ENCODE data around the gene FOXL3.
A peak's percentile ranks its signal among the peaks of the same experiment; 100 is the strongest.

The FOXL3 gene

DNA sequence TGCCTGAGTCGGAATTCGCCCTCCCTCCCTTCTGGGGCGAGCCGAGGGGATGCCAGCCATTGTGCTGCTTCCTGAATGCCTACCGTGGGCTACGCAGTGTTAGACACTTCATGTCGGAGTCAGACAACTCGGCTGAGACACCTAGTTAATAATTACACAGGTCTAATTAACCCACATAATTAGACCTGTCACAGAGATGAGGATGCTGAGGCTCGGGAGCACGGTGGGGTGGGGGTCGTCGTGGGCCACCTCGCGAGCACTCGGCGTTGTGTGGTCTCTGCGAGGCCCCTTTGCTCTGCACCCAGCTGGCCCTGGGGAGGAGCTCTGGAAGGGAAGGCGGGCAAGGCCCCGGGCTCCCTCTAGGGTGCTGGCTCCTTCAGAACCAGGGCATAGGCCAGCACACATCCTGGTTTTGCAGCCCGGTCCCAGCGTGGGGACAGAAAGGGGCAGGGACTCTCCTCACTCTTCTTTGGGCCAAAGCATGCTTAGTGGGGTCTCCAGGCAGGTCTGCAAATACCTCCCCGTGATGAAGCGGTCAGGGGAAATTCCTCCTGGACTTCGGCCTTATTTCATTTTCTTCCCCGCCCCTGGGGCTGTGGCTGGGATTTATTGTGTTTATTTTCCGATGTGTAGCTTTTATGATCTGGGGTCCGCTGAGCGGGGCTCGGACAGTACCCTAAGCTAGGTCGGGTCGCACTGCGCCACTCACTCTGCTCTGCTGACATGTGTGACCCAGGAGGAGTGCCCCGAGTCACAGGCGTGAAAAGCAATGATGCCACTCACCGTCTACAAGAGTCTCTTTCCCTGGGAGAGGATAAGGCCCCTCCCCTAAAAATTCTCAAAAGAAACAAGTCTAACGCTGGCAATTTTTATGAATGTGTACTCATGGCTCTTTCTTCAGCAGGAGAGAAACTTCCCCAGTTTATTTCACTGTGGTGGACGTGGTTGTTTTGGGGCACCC is 4.9 kb upstream of the FOXL3 start:
- H3K27me3 ChIP-seq: peaks cover 0 to 51% of the 10 kb centered on the region in 2 donors

DNA sequence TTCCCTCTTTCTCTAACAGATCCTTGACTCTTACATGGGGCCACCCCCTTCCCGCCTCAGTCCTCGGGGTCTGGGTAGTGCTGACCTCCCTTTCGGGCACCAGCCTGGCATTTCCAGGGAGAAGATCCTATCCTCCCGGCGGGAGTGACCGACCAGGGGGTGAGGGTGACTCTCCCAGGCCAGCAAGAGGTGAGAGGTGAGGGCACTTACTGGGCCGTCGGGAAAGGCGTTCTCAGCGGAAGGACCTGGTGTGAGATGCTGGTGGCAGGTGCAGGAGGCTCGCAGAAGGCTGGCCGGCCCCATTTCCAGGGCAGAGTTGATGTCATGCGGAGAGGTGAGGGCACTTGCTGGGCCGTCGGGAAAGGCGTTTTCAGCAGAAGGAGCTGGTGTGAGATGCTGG is 4.2 kb upstream of the FOXL3 start:
- Histone ChIP-seq H3K27me3 (peaks cover 0 to 52% of the 10 kb centered on the region in 2 donors), H3K36me3 (no peaks in the 10 kb centered on the region), H3K4me3 (no peak overlapping the region), H3K27ac (no peak overlapping the region), H3K4me1 (peaks cover 0 to 16% (median 8%) of the 10 kb centered on the region in 4 donors), H3K9me3 (no peaks in the 10 kb centered on the region)
- intact Hi-C loops (cut with DNase I; ENCODE audit: low total_unique reads): no loop called here
- TF ChIP-seq, protein P1, sequence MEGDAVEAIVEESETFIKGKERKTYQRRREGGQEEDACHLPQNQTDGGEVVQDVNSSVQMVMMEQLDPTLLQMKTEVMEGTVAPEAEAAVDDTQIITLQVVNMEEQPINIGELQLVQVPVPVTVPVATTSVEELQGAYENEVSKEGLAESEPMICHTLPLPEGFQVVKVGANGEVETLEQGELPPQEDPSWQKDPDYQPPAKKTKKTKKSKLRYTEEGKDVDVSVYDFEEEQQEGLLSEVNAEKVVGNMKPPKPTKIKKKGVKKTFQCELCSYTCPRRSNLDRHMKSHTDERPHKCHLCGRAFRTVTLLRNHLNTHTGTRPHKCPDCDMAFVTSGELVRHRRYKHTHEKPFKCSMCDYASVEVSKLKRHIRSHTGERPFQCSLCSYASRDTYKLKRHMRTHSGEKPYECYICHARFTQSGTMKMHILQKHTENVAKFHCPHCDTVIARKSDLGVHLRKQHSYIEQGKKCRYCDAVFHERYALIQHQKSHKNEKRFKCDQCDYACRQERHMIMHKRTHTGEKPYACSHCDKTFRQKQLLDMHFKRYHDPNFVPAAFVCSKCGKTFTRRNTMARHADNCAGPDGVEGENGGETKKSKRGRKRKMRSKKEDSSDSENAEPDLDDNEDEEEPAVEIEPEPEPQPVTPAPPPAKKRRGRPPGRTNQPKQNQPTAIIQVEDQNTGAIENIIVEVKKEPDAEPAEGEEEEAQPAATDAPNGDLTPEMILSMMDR (IDR thresholded peaks at IDR 0.05): no peak
- peak in 1 of 2 donors; percentile 44 for DNase-seq

More for the DNA sequence above, 4.9 kb upstream of the FOXL3 start:
- Histone ChIP-seq H3K9me3 (no peaks in the 10 kb centered on the region), H3K36me3 (no peaks in the 10 kb centered on the region), H3K4me1 (peaks cover 0 to 9% (median 3%) of the 10 kb centered on the region in 4 donors), H3K27ac (no peak overlapping the region), H3K4me3 (no peak overlapping the region)
- peak in 1 of 2 donors; percentile 55 for DNase-seq
- intact Hi-C loops (cut with DNase I; ENCODE audit: low total_unique reads): no loop called here
- TF ChIP-seq, protein P1 (IDR thresholded peaks at IDR 0.05): no peak

DNA sequence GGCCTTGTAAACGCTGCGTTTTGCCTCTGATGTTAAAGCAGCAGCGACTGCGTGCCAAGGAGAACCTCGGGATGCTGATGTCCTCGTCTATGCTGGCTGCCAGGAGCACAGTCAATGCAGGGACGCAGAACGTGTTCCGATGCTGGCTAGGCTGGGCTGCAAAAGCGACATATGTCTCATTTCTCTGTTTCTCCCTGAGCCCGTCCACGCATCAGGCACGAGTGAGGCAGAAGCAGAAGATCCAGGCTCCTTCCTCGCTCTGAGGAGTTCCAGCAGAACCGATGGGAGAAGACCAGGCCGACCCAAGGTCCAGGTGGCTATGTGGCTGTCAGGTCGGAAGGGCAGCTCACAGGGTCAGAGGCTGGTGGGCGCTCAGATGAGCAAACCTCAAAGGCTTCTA is 3.7 kb upstream of the FOXL3 start:
- Histone ChIP-seq H3K27ac (no peak overlapping the region), H3K9me3 (no peaks in the 10 kb centered on the region), H3K27me3 (peaks cover 0 to 58% of the 10 kb centered on the region in 2 donors), H3K4me1 (peaks cover 0 to 19% (median 9%) of the 10 kb centered on the region in 4 donors), H3K36me3 (no peaks in the 10 kb centered on the region), H3K4me3 (no peak overlapping the region)
- intact Hi-C loops (cut with DNase I; ENCODE audit: low total_unique reads): no loop called here
- peak in 1 of 2 donors; percentile 27 for DNase-seq
- TF ChIP-seq, protein P1 (IDR thresholded peaks at IDR 0.05): no peak

DNA sequence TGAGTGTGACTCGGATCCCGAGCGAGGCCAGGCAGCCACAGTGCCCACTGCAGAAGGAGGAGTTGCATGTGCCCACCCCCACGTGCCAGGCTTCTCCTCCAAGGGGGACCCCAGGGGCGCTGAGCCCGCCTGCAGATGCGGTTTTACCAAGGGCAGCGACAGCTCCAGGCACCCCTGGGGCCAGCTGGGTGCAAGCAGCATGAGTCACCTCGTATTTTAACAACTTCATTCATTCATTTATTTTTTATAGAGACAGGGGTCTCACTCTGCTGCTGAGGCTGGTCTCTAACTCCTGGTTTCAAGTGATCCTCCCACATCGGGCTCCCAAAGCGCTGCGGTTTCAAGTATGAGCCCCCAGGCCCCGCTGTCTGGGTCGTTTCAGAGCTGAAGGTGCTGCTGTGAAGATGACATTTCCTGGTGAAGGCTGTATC is 1.3 kb upstream of the FOXL3 start:
- H3K4me1 ChIP-seq: peaks cover 0 to 21% (median 9%) of the 10 kb centered on the region in 4 donors
- H3K27me3 ChIP-seq: peaks cover 0 to 79% of the 10 kb centered on the region in 2 donors
- H3K9me3 ChIP-seq: no peaks in the 10 kb centered on the region
- H3K4me3 ChIP-seq: no peak overlapping the region
- intact Hi-C loops (cut with DNase I; ENCODE audit: low total_unique reads): no loop called here
- TF ChIP-seq, protein P1 (IDR thresholded peaks at IDR 0.05): no peak
- no peaks in the 10 kb centered on the region for H3K36me3 ChIP-seq
- no peak overlapping the region for H3K27ac ChIP-seq
- DNase-seq: peak in 1 of 2 donors; percentile 20

DNA sequence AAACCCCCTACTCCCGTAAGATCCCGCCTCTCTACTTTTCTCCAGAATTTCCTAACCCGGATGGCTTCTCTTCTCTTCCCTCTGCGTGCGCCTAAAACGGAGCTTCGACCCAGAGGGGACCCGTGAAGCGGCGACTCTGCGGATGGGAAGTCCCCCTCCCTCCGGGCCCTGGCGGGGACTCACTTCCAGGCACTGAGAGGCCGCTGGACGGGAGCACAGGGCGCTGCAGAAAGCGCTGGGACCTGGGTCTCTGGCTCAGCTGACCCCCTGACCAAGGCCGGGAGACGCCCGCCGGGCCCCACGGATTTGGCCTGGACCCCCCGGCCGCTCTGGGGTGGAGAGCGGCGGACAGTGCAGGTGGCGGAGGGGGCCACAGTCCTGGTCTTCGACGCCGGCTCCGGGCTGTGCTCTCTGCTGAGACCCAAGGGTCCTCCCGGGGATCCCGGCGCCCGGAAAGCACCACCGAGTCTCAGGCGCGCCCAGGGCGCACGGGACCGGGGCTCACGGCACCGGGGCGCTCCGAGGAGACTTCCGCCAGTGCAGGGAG is 688 bp upstream of the FOXL3 start:
- intact Hi-C loops (cut with DNase I; ENCODE audit: low total_unique reads): no loop called here
- no peaks in the 10 kb centered on the region for H3K36me3 ChIP-seq
- H3K4me1 ChIP-seq: peaks cover 0 to 21% (median 9%) of the 10 kb centered on the region in 4 donors
- TF ChIP-seq, protein P1 (IDR thresholded peaks at IDR 0.05): no peak
- no peak overlapping the region for H3K27ac ChIP-seq
- H3K9me3 ChIP-seq: no peaks in the 10 kb centered on the region
- H3K27me3 ChIP-seq: peaks cover 0 to 85% of the 10 kb centered on the region in 2 donors
- DNase-seq: peak in 1 of 2 donors; percentile 52
- no peak overlapping the region for H3K4me3 ChIP-seq

Measured in tibial artery (tissue), 4 donors.